SK-N-MC (cell line): ENCODE results near the gene RHEBL1.

Source experiments
- DNase-seq: peaks from one replicate; pipeline ENCODE4 v3.0.0-alpha.2; 2011; ENCODE audit warnings: low read depth, low spot score
- H3K27ac ChIP-seq: fragments of 200-600 bp; sonication (generic); 2 replicates; pipeline ENCODE4 v1.5.1; 2016; ENCODE audit warnings: mixed run types
- H3K36me3 ChIP-seq: fragments of 200-600 bp; sonication (generic); 2 replicates; pipeline ENCODE4 v1.6.1; 2017; ENCODE audit warnings: antibody characterized with exemption, low read length, mixed read lengths; ENCODE audit not compliant: insufficient read depth
- H3K4me3 ChIP-seq: fragments of 200-600 bp; sonication (generic); 2 replicates; pipeline ENCODE4 v1.5.1; 2016
- H3K9ac ChIP-seq: fragments of 200-600 bp; sonication (generic); 2 replicates; pipeline ENCODE4 v1.8.0; 2017; ENCODE audit warnings: mixed run types, mixed read lengths; ENCODE audit not compliant: insufficient read length
- H3K9me3 ChIP-seq: fragments of 200-600 bp; sonication (generic); 2 replicates; pipeline ENCODE4 v1.6.1; 2017; ENCODE audit warnings: low read depth, mild to moderate bottlenecking, antibody characterized with exemption, low read length, moderate library complexity, mixed read lengths
- EZH2 ChIP-seq: fragments of 200-600 bp; sonication (generic); IDR thresholded peaks from one replicate; pipeline ENCODE4 v1.6.1; 2017; ENCODE audit warnings: antibody characterized with exemption
- FOXP2 ChIP-seq: optimal IDR thresholded peaks from 2 replicates; pipeline ENCODE3; 2011; ENCODE audit warnings: mild to moderate bottlenecking, moderate library complexity; ENCODE audit not compliant: insufficient read depth; ENCODE audit errors: extremely low read length, control extremely low read depth
- POLR2AphosphoS5 ChIP-seq: IDR thresholded peaks from 2 replicates; pipeline ENCODE4 v1.6.1; 2012; ENCODE audit warnings: mild to moderate bottlenecking, low read depth, low read length, borderline replicate concordance

The RHEBL1 gene

DNA sequence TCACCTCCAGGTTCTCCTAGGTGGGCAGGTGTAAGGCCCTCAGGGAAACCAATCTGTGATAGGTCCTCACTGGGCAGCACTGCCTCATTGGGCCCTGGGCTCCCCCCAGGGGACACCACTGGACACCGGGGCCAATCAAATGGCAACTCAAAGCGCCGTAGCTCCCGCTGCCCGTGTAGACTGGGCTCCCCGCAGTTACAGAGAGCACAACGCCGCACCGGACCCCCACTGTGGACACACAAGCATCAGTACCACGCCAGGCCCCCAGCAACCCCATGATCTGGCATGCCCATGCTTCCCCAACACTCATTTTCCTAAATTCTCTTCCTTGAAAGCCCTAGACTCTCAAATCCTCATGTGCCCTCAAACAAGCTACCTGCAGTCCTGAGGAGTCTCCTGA, 15.3 kb downstream of the RHEBL1 start:
- Histone ChIP-seq H3K9me3 (no peaks in the 10 kb centered on the region), H3K9ac (no peak overlapping the region), H3K36me3 (peaks cover 63% of the 10 kb centered on the region), H3K4me3 (no peak overlapping the region), H3K27ac (no peak overlapping the region)
- TF ChIP-seq FOXP2 (no peak), POLR2AphosphoS5 (no peak), EZH2 (no peak)
- DNase-seq, result no peak

DNA sequence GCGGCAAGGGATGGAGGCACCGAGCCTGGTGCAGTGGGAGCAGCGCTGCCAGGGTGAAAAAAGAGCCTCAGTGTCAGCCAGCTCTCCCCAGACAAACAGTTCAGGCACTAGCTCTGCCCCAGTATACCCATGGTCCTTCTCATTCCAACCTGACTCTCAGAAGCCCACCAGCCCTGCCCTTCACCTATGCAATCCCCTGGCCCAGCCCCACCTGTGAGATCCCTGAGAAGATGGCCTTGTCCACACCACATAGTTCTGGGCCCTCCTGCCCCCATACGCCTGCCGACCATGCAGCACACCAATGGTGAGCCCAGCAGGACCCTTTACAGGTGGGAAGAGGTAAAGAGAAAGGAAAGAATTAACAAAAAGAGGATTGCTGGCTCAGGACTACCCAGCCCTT, 15.7 kb downstream of the RHEBL1 start:
- Histone ChIP-seq H3K4me3 (no peak overlapping the region), H3K9ac (no peak overlapping the region), H3K9me3 (no peaks in the 10 kb centered on the region), H3K27ac (no peak overlapping the region), H3K36me3 (peaks cover 67% of the 10 kb centered on the region)
- no peak for DNase-seq
- TF ChIP-seq POLR2AphosphoS5 (no peak), FOXP2 (no peak), EZH2 (no peak)

DNA sequence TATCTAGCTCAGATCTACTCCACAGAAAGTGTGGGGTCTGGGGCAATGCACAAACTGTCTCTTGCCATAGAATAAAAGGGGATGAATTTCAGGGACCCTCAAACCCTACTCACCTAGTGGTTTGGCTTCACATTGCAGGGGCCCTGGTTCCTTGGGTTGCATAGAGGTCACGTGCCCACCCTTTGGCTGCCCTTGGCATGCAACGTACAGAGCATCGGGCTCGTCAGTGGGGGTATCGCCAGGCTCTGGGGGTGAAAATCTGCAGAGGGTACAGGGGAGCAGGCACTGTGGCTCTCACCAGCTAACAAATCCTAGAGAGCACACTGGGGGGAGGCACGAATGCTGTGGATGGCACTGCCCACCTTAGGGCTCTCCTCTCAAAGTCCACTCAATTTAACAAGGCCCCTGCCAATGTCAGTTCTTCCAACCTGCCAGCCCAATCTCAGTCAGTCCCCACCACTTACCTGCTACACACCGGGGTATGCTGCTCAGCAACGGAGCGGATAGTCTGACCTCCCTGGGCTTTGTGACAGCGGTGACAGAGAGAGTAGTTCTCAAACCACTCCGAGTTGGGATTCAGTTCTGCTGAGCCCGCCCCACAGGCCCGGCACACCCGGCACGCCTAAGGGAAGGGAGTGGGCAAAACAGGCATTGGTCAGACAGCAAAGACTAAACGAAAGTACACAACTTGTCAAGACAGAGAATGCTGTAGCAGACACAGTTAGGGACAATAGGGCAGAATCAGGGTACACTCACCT, 17.1 kb downstream of the RHEBL1 start:
- no peaks in the 10 kb centered on the region for H3K9me3 ChIP-seq
- no peak overlapping the region for H3K4me3 ChIP-seq
- H3K36me3 ChIP-seq, result peaks cover 82% of the 10 kb centered on the region
- DNase-seq, result no peak
- no peak overlapping the region for H3K27ac ChIP-seq
- no peak overlapping the region for H3K9ac ChIP-seq
- no peak for TF ChIP-seq FOXP2
- TF ChIP-seq EZH2, result no peak

DNA sequence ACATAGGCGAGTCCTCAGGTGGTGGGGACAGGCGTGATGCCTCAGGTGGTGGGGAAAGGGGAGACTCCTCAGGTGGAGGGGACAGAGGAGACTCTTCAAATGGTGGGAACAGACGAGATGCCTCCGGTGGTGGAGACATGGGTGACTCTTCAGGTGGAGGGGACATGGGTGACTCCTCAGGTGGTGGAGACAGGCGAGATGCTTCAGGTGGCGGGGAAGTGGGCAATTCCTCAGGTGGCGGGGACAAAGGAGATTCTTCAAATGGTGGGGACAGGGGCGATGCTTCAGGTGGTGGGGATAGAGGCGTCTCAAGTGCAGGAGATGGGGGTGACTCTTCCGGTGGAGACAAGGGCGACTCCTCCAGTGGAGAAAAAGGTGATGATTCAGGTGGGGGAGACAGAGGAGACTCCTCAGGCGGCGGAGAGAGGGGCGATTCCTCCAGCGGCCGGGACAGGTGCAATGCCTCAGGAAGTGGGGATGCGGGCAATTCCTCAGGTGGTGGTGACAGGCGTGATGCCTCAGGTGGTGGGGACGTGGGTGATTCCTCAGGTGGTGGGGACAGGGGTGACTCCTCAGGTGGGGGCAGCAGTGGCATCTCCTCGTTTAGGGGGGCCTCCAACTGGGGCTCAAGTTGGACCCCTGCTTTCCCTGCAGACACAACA, 17.9 kb downstream of the RHEBL1 start:
- no peak for TF ChIP-seq FOXP2
- TF ChIP-seq EZH2, result no peak
- no peak for DNase-seq
- H3K36me3 ChIP-seq, result peaks cover 87% of the 10 kb centered on the region
- H3K27ac ChIP-seq, result no peak overlapping the region
- no peaks in the 10 kb centered on the region for H3K9me3 ChIP-seq
- no peak overlapping the region for H3K4me3 ChIP-seq
- no peak overlapping the region for H3K9ac ChIP-seq

- Histone ChIP-seq H3K27ac (no peak overlapping the region), H3K36me3 (peaks cover 92% of the 10 kb centered on the region), H3K4me3 (no peak overlapping the region), H3K9ac (no peak overlapping the region), H3K9me3 (no peaks in the 10 kb centered on the region)
- no peak for TF ChIP-seq POLR2AphosphoS5
- no peak for DNase-seq
These were observed 18.4 kb downstream of the RHEBL1 start for GRCh38 chr12:49051373-49051764.

DNA sequence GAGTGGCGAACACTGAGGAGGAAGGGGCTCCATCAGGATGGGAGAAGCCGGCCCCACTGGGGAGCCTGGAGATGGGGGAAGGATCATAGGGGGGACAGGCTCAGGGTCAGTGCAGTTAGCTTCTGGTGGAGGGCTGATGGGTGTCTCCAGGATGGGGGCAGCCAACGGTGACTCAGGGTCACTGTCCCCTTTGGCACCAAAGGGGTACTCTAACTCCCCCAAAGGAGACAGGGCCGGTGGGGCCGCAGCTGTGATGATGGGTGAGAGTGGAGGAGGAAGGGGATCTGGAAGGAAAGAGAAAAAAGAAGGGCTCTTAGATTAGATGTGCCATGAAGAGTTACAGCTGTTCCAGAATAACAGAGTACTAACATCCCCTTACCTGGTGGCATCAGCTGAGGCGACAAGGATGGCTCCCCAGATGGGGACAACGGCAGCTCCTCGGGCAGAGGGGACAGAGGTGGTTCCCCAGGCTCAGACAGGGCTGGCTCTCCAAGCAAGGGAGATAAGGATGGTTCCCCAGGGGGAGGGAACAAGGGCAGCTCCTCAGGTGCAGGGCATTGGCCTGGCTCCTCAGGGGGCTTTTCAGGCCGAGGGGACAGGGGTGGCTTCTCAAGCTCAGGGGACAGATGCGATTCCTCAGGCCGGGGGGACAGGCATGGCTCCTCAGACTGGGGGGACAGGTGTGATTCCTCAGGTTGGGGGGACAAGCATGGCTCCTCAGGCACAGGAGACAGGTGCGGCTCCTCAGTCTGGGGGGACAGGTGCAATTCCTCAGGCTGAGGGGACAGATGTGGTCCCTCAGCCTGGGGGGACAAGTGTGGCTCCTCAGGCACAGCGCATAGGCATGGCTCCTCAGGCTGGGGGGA, 19.0 kb downstream of the RHEBL1 start:
- Histone ChIP-seq H3K9ac (no peak overlapping the region), H3K9me3 (no peaks in the 10 kb centered on the region), H3K27ac (no peak overlapping the region), H3K36me3 (peaks cover 98% of the 10 kb centered on the region), H3K4me3 (no peak overlapping the region)
- no peak for TF ChIP-seq EZH2
- no peak; the same call in 1 of the 2 replicates for TF ChIP-seq POLR2AphosphoS5
- TF ChIP-seq FOXP2, result no peak
- DNase-seq, result no peak

GRCh38 chr12:49049566-49050224, 20.1 kb downstream of the RHEBL1 start:
- H3K4me3 ChIP-seq, result no peak overlapping the region
- TF ChIP-seq EZH2, result no peak
- no peak for TF ChIP-seq FOXP2
- no peak for TF ChIP-seq POLR2AphosphoS5
- H3K9me3 ChIP-seq, result no peaks in the 10 kb centered on the region
- DNase-seq, result no peak
- H3K36me3 ChIP-seq, result peaks cover 95% of the 10 kb centered on the region
- no peak overlapping the region for H3K9ac ChIP-seq
- no peak overlapping the region for H3K27ac ChIP-seq

DNA sequence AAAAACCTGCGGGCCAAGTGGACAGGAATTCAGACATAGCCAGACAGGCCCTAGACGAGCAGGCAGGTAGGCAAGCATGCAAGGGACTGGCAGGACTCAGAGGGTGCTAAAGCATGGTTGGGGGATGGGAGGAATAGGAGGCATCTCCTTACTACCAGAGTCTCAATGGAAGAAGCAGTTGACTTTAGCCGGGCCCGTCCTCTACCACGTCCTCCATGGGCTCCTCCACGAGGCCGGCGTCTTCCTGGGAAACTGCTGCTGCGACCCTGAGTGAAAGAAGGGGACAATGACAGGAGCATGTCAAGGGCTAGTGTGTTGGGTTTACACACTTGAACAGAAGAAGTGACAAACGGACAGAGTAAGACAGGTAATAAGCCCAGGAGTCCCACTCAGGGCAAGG, 20.8 kb downstream of the RHEBL1 start:
- DNase-seq, result no peak
- Histone ChIP-seq H3K4me3 (no peak overlapping the region), H3K36me3 (peaks cover 95% of the 10 kb centered on the region), H3K27ac (no peak overlapping the region), H3K9ac (no peak overlapping the region), H3K9me3 (no peaks in the 10 kb centered on the region)
- TF ChIP-seq FOXP2 (no peak), EZH2 (no peak), POLR2AphosphoS5 (no peak)
